ENCODE measurements around the gene PLD2. TPM values are rescaled to one million over a fixed set of nuclear protein-coding genes. Genes with fewer than 3 reads are reported as not detected.

PLD2 gene
- total and polyA plus RNA-seq, 9 of the 15 experiments (the other 6 are each of a cell fraction or from before 2014, with no cell fraction given): 0.20 to 7.5 (median 3.3) TPM

- TF ChIP-seq ESRRA (IDR thresholded peaks at IDR 0.05; ENCODE audit: borderline replicate concordance, low read depth) (no peak), CBX8 (IDR thresholded peaks at IDR 0.05; ENCODE audit: borderline replicate concordance, extremely low read depth, low read depth, low read length, poor library complexity, severe bottlenecking) (no peak)
- no peak overlapping the region for H2AFZ ChIP-seq (ENCODE audit: low read depth, low read length)
- H3K9me3 ChIP-seq (replicated peaks; ENCODE audit: control insufficient read depth, insufficient read depth, low read depth, low read length): no peaks in the 10 kb centered on the region
- intact Hi-C loops (cut with micrococcal nuclease): no loop called here
- 7% methylated on average over 7 of the region's 9 CpGs for WGBS (ENCODE audit: insufficient coverage, low coverage, missing lambda C conversion rate)
- no peak overlapping the region for H3K4me2 ChIP-seq (ENCODE audit: insufficient read depth, low read length)
- ChIA-PET POLR2A (no interaction called here), CTCF (ENCODE audit: low intra/inter-chr PET ratio) (no interaction called here)
- no TSS peak for BruUV-seq (replicated peaks)
- no peak for DNase-seq (ENCODE audit: extremely low read depth in 1 of 4, low spot score in 3 of 4)
- FAIRE-seq: no peak
- no peaks in the 10 kb centered on the region for H4K20me1 ChIP-seq (replicated peaks; ENCODE audit: control insufficient read depth, insufficient read depth, low read length)
- no peaks in the 10 kb centered on the region for H3K36me3 ChIP-seq (ENCODE audit: control insufficient read depth, insufficient read depth, low read length)
- no peaks in the 10 kb centered on the region for H3K79me2 ChIP-seq (ENCODE audit: control insufficient read depth, insufficient read depth, low read length)
- H3K9me1 ChIP-seq (ENCODE audit: control insufficient read depth, insufficient read depth, low read length): no peaks in the 10 kb centered on the region
- in situ Hi-C loops (cut with MboI): no loop called here
- H3K27me3 ChIP-seq (ENCODE audit: control insufficient read depth in 2 of 2, insufficient read depth in 2 of 2, low read length in 2 of 2): peaks cover 12 to 15% of the 10 kb centered on the region in 2 experiments
- H3K27ac ChIP-seq (ENCODE audit: extremely low read depth, low read depth, low read length): no peak overlapping the region
- no peaks in the 10 kb centered on the region for H3K4me1 ChIP-seq (replicated peaks in 1 of 2; ENCODE audit: control insufficient read depth in 2 of 2, insufficient read depth in 2 of 2, low read length in 2 of 2)
- no peak overlapping the region for H3K4me3 ChIP-seq
- no peak for ATAC-seq
- no peak overlapping the region for H3K9ac ChIP-seq (ENCODE audit: insufficient read depth in 1 of 2, low read depth in 2 of 2, low read length in 2 of 2)
Observed at GRCh38 chr17:4766723-4767122, 40.2 kb upstream of the PLD2 start.

- H3K36me3 ChIP-seq (ENCODE audit: control insufficient read depth, insufficient read depth, low read length): no peaks in the 10 kb centered on the region
- no peak overlapping the region for H3K9ac ChIP-seq (ENCODE audit: insufficient read depth in 1 of 2, low read depth in 2 of 2, low read length in 2 of 2)
- H3K79me2 ChIP-seq (ENCODE audit: control insufficient read depth, insufficient read depth, low read length): no peaks in the 10 kb centered on the region
- no peak overlapping the region for H3K4me3 ChIP-seq
- FAIRE-seq (no peak), DNase-seq (ENCODE audit: extremely low read depth in 1 of 4, low spot score in 3 of 4) (no peak), ATAC-seq (no peak)
- in situ Hi-C loops (cut with MboI): no loop called here
- no peak overlapping the region for H3K4me2 ChIP-seq (ENCODE audit: insufficient read depth, low read length)
- BruUV-seq (replicated peaks): no TSS peak
- intact Hi-C loops (cut with micrococcal nuclease): no loop called here
- WGBS (ENCODE audit: insufficient coverage, low coverage, missing lambda C conversion rate): 10% methylated on average over 6 of the region's 6 CpGs
- H2AFZ ChIP-seq (ENCODE audit: low read depth, low read length): no peak overlapping the region
- H3K9me1 ChIP-seq (ENCODE audit: control insufficient read depth, insufficient read depth, low read length): no peaks in the 10 kb centered on the region
- no peaks in the 10 kb centered on the region for H3K4me1 ChIP-seq (replicated peaks in 1 of 2; ENCODE audit: control insufficient read depth in 2 of 2, insufficient read depth in 2 of 2, low read length in 2 of 2)
- H3K27ac ChIP-seq (ENCODE audit: extremely low read depth, low read depth, low read length): no peak overlapping the region
- POLR2A ChIA-PET: interaction anchor here (1.1 kb wide), 1 partner anchor 24 kb away, joined by 5 read pairs; no protein-coding TSS in a partner anchor
- H4K20me1 ChIP-seq (replicated peaks; ENCODE audit: control insufficient read depth, insufficient read depth, low read length): no peaks in the 10 kb centered on the region
- H3K9me3 ChIP-seq (replicated peaks; ENCODE audit: control insufficient read depth, insufficient read depth, low read depth, low read length): no peaks in the 10 kb centered on the region
- peaks cover 13 to 24% of the 10 kb centered on the region in 2 experiments for H3K27me3 ChIP-seq (ENCODE audit: control insufficient read depth in 2 of 2, insufficient read depth in 2 of 2, low read length in 2 of 2)
- CTCF ChIA-PET (ENCODE audit: low intra/inter-chr PET ratio): no interaction called here
- no peak for TF ChIP-seq MLLT1 (IDR thresholded peaks at IDR 0.05)
- no peak for TF ChIP-seq STAT5B (CRISPR knock-in tag; IDR thresholded peaks at IDR 0.05)
- TF ChIP-seq TAF7 (tag; IDR thresholded peaks at IDR 0.05): no peak
- no peak for TF ChIP-seq ZNF232 (CRISPR knock-in tag; IDR thresholded peaks at IDR 0.05)
- no peak for TF ChIP-seq CCNT2 (IDR thresholded peaks at IDR 0.05; ENCODE audit: borderline replicate concordance, extremely low read depth, insufficient read length, low read depth, low read length)
- no peak for TF ChIP-seq DLX4 (CRISPR knock-in tag; IDR thresholded peaks at IDR 0.05)
- no peak for TF ChIP-seq ZC3H8 (IDR thresholded peaks at IDR 0.05)
Observed at GRCh38 chr17:4768298-4768697, 38.7 kb upstream of the PLD2 start.
